SK-N-SH (cell line): ENCODE data around the gene OGG1. TPM values are rescaled to one million over a fixed set of nuclear protein-coding genes. Genes with fewer than 3 reads are reported as not detected.

Experiments used
- CTCF ChIA-PET: fragments of 300-600, 350-600 bp; formaldehyde crosslinking; extraction: SDS; loops from one replicate; lab custom pipeline; 2021; lab: Yijun Ruan, JAX
- POLR2A ChIA-PET: fragments of 350-600 bp; sonication (Branson Sonifier 250); formaldehyde crosslinking; extraction: SDS; loops from one replicate; lab custom pipeline; 2020; ENCODE audit warnings: antibody characterized with exemption, inconsistent platforms; lab: Yijun Ruan, JAX
- DNase-seq: peaks from one replicate; pipeline ENCODE4 v3.0.0; 2012
- H2AFZ ChIP-seq: fragments of 200-600 bp; sonication (generic); 2 replicates; pipeline ENCODE4 v1.8.1; 2016; ENCODE audit warnings: antibody characterized with exemption, mild to moderate bottlenecking, low read depth
- H3F3A ChIP-seq: fragments of 200-600 bp; sonication (generic); replicated peaks from 2 replicates; pipeline ENCODE3; 2016; ENCODE audit warnings: antibody characterized with exemption, mild to moderate bottlenecking; ENCODE audit not compliant: insufficient read depth
- H3K27ac ChIP-seq, 2 experiments: fragments of 200-500 bp in 1 of 2; fragments of 200-600 bp in 1 of 2; sonication (Bioruptor generic) in 1 of 2; sonication (generic), shearing (Covaris generic) in 1 of 2; 2 replicates each; pipeline versions ENCODE4 v1.5.1 to v1.6.1; 2014 to 2016; ENCODE audit warnings: low read depth in 2 of 2, inconsistent platforms in 1 of 2, low read length in 1 of 2, mild to moderate bottlenecking in 1 of 2, mixed read lengths in 1 of 2
- H3K27me3 ChIP-seq: fragments of 200-600 bp; sonication (generic), shearing (Covaris generic); 2 replicates; pipeline ENCODE4 v1.6.1; 2016; ENCODE audit warnings: mixed run types; ENCODE audit not compliant: insufficient read depth
- H3K36me3 ChIP-seq, 2 experiments: fragments of 200-500 bp in 1 of 2; fragments of 200-600 bp in 1 of 2; sonication (Bioruptor generic) in 1 of 2; sonication (generic) in 1 of 2; replicated peaks in 1 of 2; 2 replicates each; pipeline versions ENCODE3 to v1.5.1; 2014 to 2016; ENCODE audit warnings: low read length in 1 of 2, mild to moderate bottlenecking in 1 of 2; ENCODE audit not compliant: insufficient read depth in 2 of 2, control insufficient read depth in 1 of 2
- H3K4me1 ChIP-seq, 2 experiments: fragments of 200-500 bp in 1 of 2; fragments of 200-600 bp in 1 of 2; sonication (Bioruptor generic) in 1 of 2; sonication (generic), shearing (Covaris generic) in 1 of 2; 2 replicates each; pipeline versions ENCODE4 v1.5.1 to v1.6.1; 2014 to 2016; ENCODE audit warnings: low read depth in 1 of 2, low read length in 1 of 2, mixed run types in 1 of 2; ENCODE audit not compliant: insufficient read depth in 2 of 2, control insufficient read depth in 1 of 2
- H3K4me2 ChIP-seq: fragments of 200-600 bp; sonication (generic), shearing (Covaris generic); 2 replicates; pipeline ENCODE4 v1.6.1; 2017; ENCODE audit warnings: mixed run types
- H3K4me3 ChIP-seq, 2 experiments: fragments of 200-500 bp in 1 of 2; fragments of 200-600 bp in 1 of 2; sonication (Bioruptor generic) in 1 of 2; sonication (generic), shearing (Covaris generic) in 1 of 2; 2 replicates each; pipeline versions ENCODE4 v1.5.1 to v1.8.1; 2014 to 2016; ENCODE audit warnings: low read depth in 2 of 2, inconsistent platforms in 1 of 2, low read length in 1 of 2, mild to moderate bottlenecking in 1 of 2, mixed read lengths in 1 of 2, moderate library complexity in 1 of 2
- H3K79me2 ChIP-seq: fragments of 200-600 bp; sonication (generic); 2 replicates; pipeline ENCODE4 v1.8.1; 2017; ENCODE audit warnings: mild to moderate bottlenecking; ENCODE audit not compliant: insufficient read depth
- H3K9ac ChIP-seq: fragments of 200-600 bp; sonication (generic); 2 replicates; pipeline ENCODE4 v1.6.1; 2017; ENCODE audit warnings: mixed run types
- H3K9me2 ChIP-seq: fragments of 200-600 bp; sonication (generic); 2 replicates; pipeline ENCODE4 v1.6.1; 2017; ENCODE audit warnings: mixed run types
- H3K9me3 ChIP-seq: fragments of 200-600 bp; sonication (generic); 2 replicates; pipeline ENCODE4 v1.6.1; 2017; ENCODE audit warnings: mixed run types, mild to moderate bottlenecking, moderate library complexity
- H4K20me1 ChIP-seq: fragments of 200-600 bp; sonication (generic); 2 replicates; pipeline ENCODE4 v1.6.1; 2017; ENCODE audit warnings: mild to moderate bottlenecking, mixed run types; ENCODE audit not compliant: insufficient read depth
- CHD2 ChIP-seq: fragments of 150-350 bp; IDR thresholded peaks from 2 replicates; pipeline ENCODE4 v1.6.1; 2018; ENCODE audit warnings: low read length; ENCODE audit not compliant: partially characterized antibody
- CTCF ChIP-seq: fragments of 200-600 bp; sonication (generic); IDR thresholded peaks from 2 replicates; pipeline ENCODE4 v1.6.1; 2017; ENCODE audit warnings: antibody characterized with exemption, mild to moderate bottlenecking, moderate library complexity
- ELF1 ChIP-seq: IDR thresholded peaks from 2 replicates; pipeline ENCODE4 v1.4.0; 2012
- EP300 ChIP-seq, 2 experiments: IDR thresholded peaks; 2 replicates each; pipeline versions ENCODE4 v1.4.0 to v1.6.1; 2012; ENCODE audit warnings: borderline replicate concordance in 1 of 2, low read depth in 1 of 2, low read length in 1 of 2
- EZH2phosphoT487 ChIP-seq: fragments of 200-600 bp; sonication (generic); IDR thresholded peaks from 2 replicates; pipeline ENCODE4 v1.6.1; 2017; ENCODE audit warnings: low read depth, mixed run types, mild to moderate bottlenecking, antibody characterized with exemption, moderate library complexity, borderline replicate concordance
- FOSL2 ChIP-seq: IDR thresholded peaks from 2 replicates; pipeline ENCODE4 v1.4.0; 2012; ENCODE audit warnings: low read depth, mild to moderate bottlenecking, moderate library complexity, borderline replicate concordance
- FOXM1 ChIP-seq: IDR thresholded peaks from 2 replicates; pipeline ENCODE4 v1.4.0; 2012; ENCODE audit warnings: low read depth, mild to moderate bottlenecking
- GABPA ChIP-seq: IDR thresholded peaks from 2 replicates; pipeline ENCODE4 v1.4.0; 2012; ENCODE audit warnings: low read depth, mild to moderate bottlenecking
- IRF3 ChIP-seq: fragments of 150-350 bp; IDR thresholded peaks from 2 replicates; pipeline ENCODE4 v1.6.1; 2016; ENCODE audit warnings: mild to moderate bottlenecking, low read depth, low read length
- JUND ChIP-seq: IDR thresholded peaks from 2 replicates; pipeline ENCODE4 v1.4.0; 2012
- MAX ChIP-seq: IDR thresholded peaks from 2 replicates; pipeline ENCODE4 v1.4.0; 2012; ENCODE audit warnings: low read depth
- MEF2A ChIP-seq: IDR thresholded peaks from 2 replicates; pipeline ENCODE4 v1.4.0; 2012; ENCODE audit warnings: low read depth, borderline replicate concordance
- MXI1 ChIP-seq: IDR thresholded peaks from 2 replicates; pipeline ENCODE4 v1.6.1; 2012; ENCODE audit warnings: mild to moderate bottlenecking, low read depth, low read length, improper control_type of control experiment
- NFIC ChIP-seq: IDR thresholded peaks from 2 replicates; pipeline ENCODE4 v1.4.0; 2012; ENCODE audit warnings: borderline replicate concordance
- NRF1 ChIP-seq: IDR thresholded peaks from 2 replicates; pipeline ENCODE4 v1.6.1; 2012; ENCODE audit warnings: low read depth, mild to moderate bottlenecking, low read length
- PBX3 ChIP-seq: IDR thresholded peaks from 2 replicates; pipeline ENCODE4; 2012
- POLR2AphosphoS5 ChIP-seq: IDR thresholded peaks from 2 replicates; pipeline ENCODE4 v1.6.1; 2012; ENCODE audit warnings: low read depth, low read length
- RAD21 ChIP-seq: IDR thresholded peaks from 2 replicates; pipeline ENCODE4 v1.6.1; 2012; ENCODE audit warnings: mild to moderate bottlenecking, low read length
- RCOR1 ChIP-seq: fragments of 150-350 bp; IDR thresholded peaks from 2 replicates; pipeline ENCODE4 v1.6.1; 2017; ENCODE audit warnings: antibody characterized with exemption, low read length
- RXRA ChIP-seq: IDR thresholded peaks from 2 replicates; pipeline ENCODE4 v1.4.0; 2012; ENCODE audit warnings: low read depth, mild to moderate bottlenecking, borderline replicate concordance
- SIN3A ChIP-seq: IDR thresholded peaks from 2 replicates; pipeline ENCODE4 v1.6.1; 2012; ENCODE audit warnings: low read depth, mild to moderate bottlenecking, low read length, moderate library complexity, borderline replicate concordance
- SMC3 ChIP-seq: IDR thresholded peaks from 2 replicates; pipeline ENCODE4 v1.6.1; 2012; ENCODE audit warnings: low read depth, low read length, improper control_type of control experiment
- TAF1 ChIP-seq: IDR thresholded peaks from 2 replicates; pipeline ENCODE4 v1.6.1; 2012; ENCODE audit warnings: low read depth, mild to moderate bottlenecking, low read length, moderate library complexity, borderline replicate concordance
- TCF12 ChIP-seq: IDR thresholded peaks from 2 replicates; pipeline ENCODE4 v1.4.0; 2012
- TEAD4 ChIP-seq: IDR thresholded peaks from 2 replicates; pipeline ENCODE4 v1.4.0; 2012; ENCODE audit warnings: mild to moderate bottlenecking, borderline replicate concordance; ENCODE audit not compliant: insufficient read depth
- USF2 ChIP-seq: fragments of 150-350 bp; IDR thresholded peaks from 2 replicates; pipeline ENCODE4 v1.6.1; 2017; ENCODE audit warnings: antibody characterized with exemption, low read length, low read depth, borderline replicate concordance
- WGBS: methylation state at CpG from one replicate; pipeline ENCODE4 v1.1.6; 2017; ENCODE audit warnings: low lambda C conversion rate; 5-methylcytosine and 5-hydroxymethylcytosine counted together
- polyA plus RNA-seq, 3 experiments: library from polyadenylated mRNA; depleted of rRNA; stranded (reverse); fragments of >200 nt; gene quantifications; 2 replicates each; pipeline ENCODE4 v1.2.3, GENCODE V29; 2012

Gene OGG1
- polyA plus RNA-seq, 1 of the 3 experiments (the other 2 are of a cell fraction), result 26.8 TPM

GRCh38 chr3:9746330-9746729, 3.4 kb upstream of the OGG1 start:
- Histone ChIP-seq H3K4me1 (peaks cover 12 to 24% of the 10 kb centered on the region in 2 experiments), H3K4me3 (no peak overlapping the region), H4K20me1 (no peaks in the 10 kb centered on the region), H3K79me2 (peaks cover 21% of the 10 kb centered on the region), H3K27ac (peak overlapping the region; percentile 40 to 55; a peak in 3 of 4 replicates), H3K9me3 (no peaks in the 10 kb centered on the region), H3K27me3 (no peaks in the 10 kb centered on the region), H3K4me2 (peak overlapping the region; percentile 30; the same call in 1 of the 2 replicates)
- ChIA-PET POLR2A (no interaction called here), CTCF (no interaction called here)
- TF ChIP-seq SIN3A (peak; percentile 52; the same call in 1 of the 2 replicates), MAX (peak; percentile 74), IRF3 (no peak), CHD2 (no peak), USF2 (no peak), TAF1 (no peak), JUND (peak; percentile 78), MEF2A (no peak), POLR2AphosphoS5 (peak; percentile 28; the same call in 1 of the 2 replicates), ELF1 (no peak), NFIC (peak; percentile 88), NRF1 (no peak), FOXM1 (no peak), PBX3 (peak; percentile 57), EZH2phosphoT487 (no peak), FOSL2 (peak; percentile 84), GABPA (no peak), RCOR1 (no peak), MXI1 (no peak), RAD21 (no peak), SMC3 (no peak), TCF12 (peak; percentile 82), TEAD4 (no peak), EP300 (IDR thresholded peaks at IDR 0.05; ENCODE audit: borderline replicate concordance in 1 of 2, low read depth in 1 of 2, low read length in 1 of 2) (no peak; a peak in 1 of 4 replicates), CTCF (no peak), RXRA (no peak)
- TF ChIP-seq, all 33 proteins: peak for 8
- no peak overlapping the region for H2AFZ ChIP-seq
- DNase-seq, result no peak
- H3K36me3 ChIP-seq, result peaks cover 43 to 66% of the 10 kb centered on the region in 2 experiments
- no peak overlapping the region for H3K9ac ChIP-seq
- no peaks in the 10 kb centered on the region for H3K9me2 ChIP-seq
- H3F3A ChIP-seq, result peaks cover 39% of the 10 kb centered on the region
- WGBS, result 38% methylated on average over 5 of the region's 5 CpGs
